HFF-Myc (cell line): ENCODE data around the gene TMEM254.
A peak's percentile ranks its signal among the peaks of the same experiment; 100 is the strongest.
"Not testable (repeated sequence)": the region's sequence is repeated elsewhere in the genome, so short reads cannot be mapped to it uniquely, and the experiment has no call there.

ENCODE experiments used
- DNase-seq: peaks from one replicate; pipeline ENCODE4 v3.0.0-alpha.2; 2011; ENCODE audit warnings: low read depth; ENCODE audit errors: extremely low read depth
- H3K4me3 ChIP-seq: replicated peaks from 2 replicates; pipeline ENCODE4 v1.5.1; 2011; ENCODE audit warnings: low read depth, mild to moderate bottlenecking, control low read depth, low read length
- TF ChIP-seq, protein P1 (sequence below): IDR thresholded peaks from 2 replicates; pipeline ENCODE4 v1.5.1; 2012; ENCODE audit warnings: mild to moderate bottlenecking, low read depth, low read length, control low read depth; ENCODE audit errors: missing control alignments

TMEM254 gene

DNA sequence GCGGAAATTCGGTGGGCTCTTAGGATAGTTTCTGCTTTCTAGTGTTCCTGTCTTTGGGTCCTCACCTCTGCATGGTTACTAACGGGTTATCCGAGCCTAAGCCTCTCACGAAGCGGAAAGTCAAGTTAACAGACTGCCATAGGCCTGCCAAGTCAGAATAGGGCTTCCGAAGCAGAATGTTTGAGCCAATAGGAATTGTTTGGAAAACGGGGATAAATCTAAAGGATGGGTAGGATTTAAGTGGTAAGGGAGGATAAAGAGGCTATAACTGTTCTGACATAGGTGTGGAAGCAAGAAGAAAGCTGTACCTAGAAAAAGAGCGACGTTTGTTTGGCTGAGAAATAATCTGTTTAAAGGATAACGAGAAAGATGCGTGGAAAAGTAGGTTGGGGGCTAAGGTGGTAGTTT lies 851 bp downstream of the TMEM254 start:
- DNase-seq: no peak
- TF ChIP-seq, protein P1, sequence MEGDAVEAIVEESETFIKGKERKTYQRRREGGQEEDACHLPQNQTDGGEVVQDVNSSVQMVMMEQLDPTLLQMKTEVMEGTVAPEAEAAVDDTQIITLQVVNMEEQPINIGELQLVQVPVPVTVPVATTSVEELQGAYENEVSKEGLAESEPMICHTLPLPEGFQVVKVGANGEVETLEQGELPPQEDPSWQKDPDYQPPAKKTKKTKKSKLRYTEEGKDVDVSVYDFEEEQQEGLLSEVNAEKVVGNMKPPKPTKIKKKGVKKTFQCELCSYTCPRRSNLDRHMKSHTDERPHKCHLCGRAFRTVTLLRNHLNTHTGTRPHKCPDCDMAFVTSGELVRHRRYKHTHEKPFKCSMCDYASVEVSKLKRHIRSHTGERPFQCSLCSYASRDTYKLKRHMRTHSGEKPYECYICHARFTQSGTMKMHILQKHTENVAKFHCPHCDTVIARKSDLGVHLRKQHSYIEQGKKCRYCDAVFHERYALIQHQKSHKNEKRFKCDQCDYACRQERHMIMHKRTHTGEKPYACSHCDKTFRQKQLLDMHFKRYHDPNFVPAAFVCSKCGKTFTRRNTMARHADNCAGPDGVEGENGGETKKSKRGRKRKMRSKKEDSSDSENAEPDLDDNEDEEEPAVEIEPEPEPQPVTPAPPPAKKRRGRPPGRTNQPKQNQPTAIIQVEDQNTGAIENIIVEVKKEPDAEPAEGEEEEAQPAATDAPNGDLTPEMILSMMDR: no peak
- H3K4me3 ChIP-seq: peak overlapping the region; percentile 85

GRCh38 chr10:80081026-80081425 lies 2.6 kb downstream of the TMEM254 start:
- TF ChIP-seq, protein P1: no peak
- H3K4me3 ChIP-seq: no peak overlapping the region
- no peak for DNase-seq

- no peak for DNase-seq
- no peak overlapping the region for H3K4me3 ChIP-seq
- TF ChIP-seq, protein P1: no peak
Measured at GRCh38 chr10:80081801-80082750, 3.6 kb downstream of the TMEM254 start.

DNA sequence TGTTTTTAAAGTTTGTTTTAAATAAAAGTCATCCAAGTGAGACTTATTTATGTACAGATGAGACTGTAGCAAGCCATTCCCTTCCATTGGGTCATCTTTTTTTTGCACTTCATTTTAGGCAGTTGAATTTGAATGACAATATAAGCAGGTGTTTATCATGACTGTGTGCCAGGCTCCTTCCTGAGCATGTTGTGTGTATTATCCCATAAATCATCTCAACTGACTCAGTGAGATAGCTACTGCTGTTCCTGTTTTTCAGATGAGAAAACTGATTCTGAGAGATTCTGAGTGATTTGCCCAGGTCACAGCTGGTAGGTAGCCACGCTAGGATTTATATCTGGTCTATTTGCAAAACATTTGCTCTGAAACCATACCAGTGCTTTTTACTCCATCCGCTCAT lies 11.7 kb downstream of the TMEM254 start:
- TF ChIP-seq, protein P1: no peak
- DNase-seq: no peak
- no peak overlapping the region for H3K4me3 ChIP-seq

DNA sequence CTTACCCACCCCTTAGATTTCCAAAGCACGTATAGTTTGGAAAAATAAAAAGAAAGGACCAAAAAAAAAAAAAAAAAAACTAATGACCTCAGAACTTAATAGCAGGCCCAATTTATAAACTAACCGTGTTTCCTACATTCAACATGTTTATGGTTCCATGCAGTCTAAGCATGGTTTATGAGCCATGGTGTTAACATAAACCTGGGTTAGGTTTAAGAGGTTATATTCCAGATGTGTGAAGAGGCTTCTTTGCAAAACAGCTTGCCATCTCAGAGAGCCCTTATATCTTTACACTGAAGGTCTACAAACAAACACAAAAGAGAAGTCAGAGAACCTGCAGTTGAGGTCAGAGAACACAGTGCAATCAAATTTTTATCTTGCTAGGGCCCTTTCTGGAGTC lies 15.8 kb downstream of the TMEM254 start:
- H3K4me3 ChIP-seq: no peak overlapping the region
- no peak for DNase-seq
- TF ChIP-seq, protein P1: no peak

GRCh38 chr10:80098272-80098671 lies 19.8 kb downstream of the TMEM254 start:
- not testable (repeated sequence) for DNase-seq, H3K4me3 ChIP-seq

- H3K4me3 ChIP-seq, DNase-seq: not testable (repeated sequence)
Measured at GRCh38 chr10:80099295-80099694, 20.8 kb downstream of the TMEM254 start.

DNA sequence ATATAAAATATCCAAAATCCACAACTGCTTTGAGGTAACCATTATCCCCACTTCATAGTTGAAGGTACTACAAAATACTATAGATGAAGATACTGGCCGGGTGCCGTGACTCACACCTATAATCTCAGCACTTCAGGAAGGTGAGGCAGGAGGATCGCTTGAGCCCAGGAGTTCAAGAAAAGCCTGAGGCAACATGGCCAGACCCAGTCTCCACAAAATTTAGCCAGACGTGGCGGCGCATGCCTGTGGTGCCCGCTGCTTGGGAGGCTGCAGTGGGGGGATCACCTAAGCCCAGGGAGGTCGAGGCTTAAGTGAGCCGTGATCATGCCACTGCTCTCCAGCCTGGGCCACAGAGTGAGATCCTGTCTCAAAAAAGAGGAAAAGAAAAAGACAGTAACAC lies 21.7 kb downstream of the TMEM254 start:
- TF ChIP-seq, protein P1: no peak
- no peak overlapping the region for H3K4me3 ChIP-seq
- no peak for DNase-seq
